Epithelial cell of esophagus (primary cell): ENCODE data around the gene ASXL2.

Source experiments
- DNase-seq: peaks from one replicate; pipeline ENCODE4 v3.0.0; 2010; ENCODE audit warnings: low read depth
- H3K4me3 ChIP-seq: 2 replicates; pipeline ENCODE4 v1.5.1; 2011; ENCODE audit warnings: mild to moderate bottlenecking, low read length, control low read depth
- TF ChIP-seq, protein P1 (sequence below): IDR thresholded peaks from 2 replicates; pipeline ENCODE4 v1.5.1; 2011; ENCODE audit warnings: low read depth, mild to moderate bottlenecking, low read length, control low read depth, inconsistent platforms; ENCODE audit not compliant: insufficient read depth; ENCODE audit errors: missing control alignments

ASXL2 gene

DNA sequence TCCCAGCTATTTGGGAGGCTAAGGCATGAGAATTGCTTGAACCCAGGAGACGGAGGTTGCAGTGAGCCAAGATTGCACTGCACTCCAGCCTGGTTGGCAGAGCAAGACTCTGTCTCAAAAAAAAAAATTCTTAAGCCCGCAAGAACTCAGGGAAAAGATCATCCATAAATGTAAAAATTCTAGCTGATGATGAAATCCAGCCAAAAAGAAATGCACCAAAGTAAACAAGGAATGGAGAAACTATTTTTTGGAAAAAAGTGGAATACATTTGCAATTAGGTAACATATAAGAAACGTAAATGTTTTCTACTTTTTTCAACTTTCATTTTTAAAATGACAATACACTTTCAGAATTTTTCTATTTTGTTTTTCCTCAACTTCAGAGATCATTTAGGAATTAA is 61.3 kb downstream of the ASXL2 start:
- TF ChIP-seq, protein P1, sequence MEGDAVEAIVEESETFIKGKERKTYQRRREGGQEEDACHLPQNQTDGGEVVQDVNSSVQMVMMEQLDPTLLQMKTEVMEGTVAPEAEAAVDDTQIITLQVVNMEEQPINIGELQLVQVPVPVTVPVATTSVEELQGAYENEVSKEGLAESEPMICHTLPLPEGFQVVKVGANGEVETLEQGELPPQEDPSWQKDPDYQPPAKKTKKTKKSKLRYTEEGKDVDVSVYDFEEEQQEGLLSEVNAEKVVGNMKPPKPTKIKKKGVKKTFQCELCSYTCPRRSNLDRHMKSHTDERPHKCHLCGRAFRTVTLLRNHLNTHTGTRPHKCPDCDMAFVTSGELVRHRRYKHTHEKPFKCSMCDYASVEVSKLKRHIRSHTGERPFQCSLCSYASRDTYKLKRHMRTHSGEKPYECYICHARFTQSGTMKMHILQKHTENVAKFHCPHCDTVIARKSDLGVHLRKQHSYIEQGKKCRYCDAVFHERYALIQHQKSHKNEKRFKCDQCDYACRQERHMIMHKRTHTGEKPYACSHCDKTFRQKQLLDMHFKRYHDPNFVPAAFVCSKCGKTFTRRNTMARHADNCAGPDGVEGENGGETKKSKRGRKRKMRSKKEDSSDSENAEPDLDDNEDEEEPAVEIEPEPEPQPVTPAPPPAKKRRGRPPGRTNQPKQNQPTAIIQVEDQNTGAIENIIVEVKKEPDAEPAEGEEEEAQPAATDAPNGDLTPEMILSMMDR = no peak
- no peak overlapping the region for H3K4me3 ChIP-seq
- DNase-seq = no peak

DNA sequence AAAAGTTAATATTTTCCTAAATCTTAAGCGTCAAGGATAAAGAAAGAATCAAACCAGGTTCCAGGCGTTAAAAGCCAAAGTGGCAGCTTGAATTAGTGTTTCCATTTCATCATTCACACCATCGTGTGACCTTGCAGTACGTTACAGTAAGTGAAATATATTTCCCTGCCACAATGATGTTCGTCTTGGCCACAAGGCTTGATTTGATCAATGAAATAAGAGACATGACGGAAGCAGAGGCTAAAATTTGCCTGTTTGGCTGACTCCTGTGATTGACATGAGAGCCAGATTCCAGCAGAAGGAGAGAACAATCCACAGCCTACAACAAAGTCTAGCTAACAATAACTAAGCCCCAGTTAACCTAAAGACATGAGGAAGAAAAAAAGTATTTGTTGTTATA is 62.0 kb downstream of the ASXL2 start:
- no peak overlapping the region for H3K4me3 ChIP-seq
- DNase-seq = no peak
- TF ChIP-seq, protein P1 = no peak

DNA sequence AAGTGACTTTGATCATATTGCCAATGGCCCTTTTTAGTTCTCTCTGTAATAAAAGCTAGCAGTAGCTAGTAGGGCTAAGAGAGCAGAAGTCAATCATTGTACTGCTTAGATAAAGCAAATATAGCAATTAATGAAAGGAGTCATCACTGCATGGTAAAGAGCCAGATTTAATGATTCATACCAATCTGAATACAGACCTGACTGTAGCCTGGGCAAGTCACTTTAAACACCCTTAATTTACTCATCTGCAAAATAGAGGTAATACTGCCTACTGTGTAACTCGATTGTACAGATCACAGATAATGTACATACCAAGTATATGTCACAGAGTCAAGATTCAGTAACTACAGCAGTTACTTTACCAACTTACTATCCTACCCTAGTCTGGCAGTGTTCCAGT is 63.6 kb downstream of the ASXL2 start:
- TF ChIP-seq, protein P1 = no peak
- peak; percentile 68 for DNase-seq
- no peak overlapping the region for H3K4me3 ChIP-seq

DNA sequence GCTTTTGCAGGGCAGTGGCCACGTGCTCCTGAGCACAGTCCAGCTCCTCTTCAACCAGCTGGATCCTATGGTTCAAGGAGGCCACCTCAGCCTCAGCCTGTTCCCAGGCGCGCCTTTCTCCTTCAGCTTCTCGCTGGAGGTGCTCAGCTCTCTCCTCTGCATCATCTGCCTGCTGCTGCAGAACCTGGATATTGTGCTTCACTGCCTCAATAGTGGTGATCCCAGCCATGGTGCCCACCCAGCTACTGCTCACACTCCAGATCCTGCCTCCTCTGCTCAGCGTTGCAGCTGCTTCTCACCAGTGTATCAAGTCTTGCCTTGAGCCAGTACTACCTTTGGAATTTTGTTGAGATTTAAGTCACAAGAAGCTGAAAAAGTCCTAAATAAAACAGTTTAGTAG is 67.9 kb downstream of the ASXL2 start:
- DNase-seq = no peak
- no peak overlapping the region for H3K4me3 ChIP-seq
- TF ChIP-seq, protein P1 = no peak

DNA sequence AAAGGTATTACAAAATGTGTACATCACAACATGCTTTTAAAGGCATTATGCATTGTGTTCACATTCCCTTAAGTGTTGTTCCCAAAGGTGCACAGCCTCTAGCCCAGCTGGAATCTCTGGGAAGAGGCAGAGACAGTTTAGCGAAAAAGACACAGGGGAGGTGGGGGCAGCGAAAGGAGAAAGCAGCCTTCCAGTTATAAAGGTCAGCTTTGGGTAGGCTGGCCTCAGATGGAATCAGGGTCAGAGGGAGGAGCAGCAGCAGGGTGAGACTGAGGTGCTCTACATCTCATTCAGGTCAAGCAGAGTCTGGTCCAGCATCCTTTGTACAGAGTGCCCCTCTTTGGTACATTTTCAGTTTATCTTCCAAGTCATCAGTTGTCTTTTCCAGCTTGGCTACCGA is 68.6 kb downstream of the ASXL2 start:
- DNase-seq = no peak
- TF ChIP-seq, protein P1 = no peak
- H3K4me3 ChIP-seq = no peak overlapping the region

DNA sequence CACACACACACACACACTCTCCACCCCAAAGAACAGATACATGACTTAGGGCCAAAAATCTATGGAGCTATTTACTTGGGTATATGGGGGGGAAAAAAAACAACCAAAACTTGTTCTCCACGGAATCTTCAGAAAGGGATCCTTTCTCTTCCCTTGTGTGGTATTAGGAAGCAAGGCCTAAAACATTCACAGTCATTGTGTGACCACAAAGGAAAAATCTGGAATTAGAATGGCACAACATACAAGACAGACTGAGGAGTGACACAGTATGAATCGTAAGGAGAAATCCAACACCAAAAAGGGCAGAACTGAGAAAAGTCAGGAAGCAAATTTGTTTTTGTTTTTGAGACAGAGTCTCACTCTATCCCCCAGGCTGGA is 70.3 kb downstream of the ASXL2 start:
- peak; percentile 36 for DNase-seq
- TF ChIP-seq, protein P1 = no peak
- H3K4me3 ChIP-seq = no peak overlapping the region

DNA sequence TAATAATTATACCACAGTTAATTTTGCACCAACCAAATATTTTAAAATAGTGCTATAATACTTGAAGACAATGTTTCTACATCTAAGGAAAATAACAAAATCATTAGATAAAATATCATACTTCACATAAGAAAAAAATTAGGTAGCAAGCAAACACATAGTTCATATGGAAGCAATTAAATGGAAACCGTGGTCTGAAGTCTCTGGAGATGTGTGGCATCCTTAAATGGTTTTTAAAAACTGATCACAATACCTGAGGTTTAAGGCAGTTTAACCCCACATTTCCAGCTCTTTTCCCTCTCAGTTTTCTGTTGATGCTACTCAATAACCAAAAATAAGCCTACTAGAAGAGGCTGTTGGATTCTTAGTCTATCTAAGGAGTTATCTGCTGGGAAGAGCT is 71.3 kb downstream of the ASXL2 start:
- TF ChIP-seq, protein P1 = no peak
- H3K4me3 ChIP-seq = no peak overlapping the region
- DNase-seq = no peak
